HepG2 (cell line): Measurements from ENCODE around the gene FHIT. TPM values are rescaled to one million over a fixed set of nuclear protein-coding genes. Genes with fewer than 3 reads are reported as not detected.

ENCODE experiments used
- ATAC-seq: fragments of 200-7000 bp; cut with Tn5 transposase; 3 replicates; pipeline ENCODE4 v1.9.1; 2020; ENCODE audit warnings: mild to moderate bottlenecking, moderate library complexity
- BruUV-seq: library from RNA; stranded (reverse); fragments of 400-500 nt; replicated peaks from 2 replicates; lab custom pipeline; 2021; lab: Mats Ljungman, UMichigan
- CTCF ChIA-PET: fragments of 300-600 bp; formaldehyde crosslinking; extraction: SDS; loops from one replicate; lab custom pipeline; 2021; ENCODE audit warnings: low total read pairs, inconsistent platforms, low intra/inter-chr PET ratio; lab: Yijun Ruan, JAX
- POLR2A ChIA-PET: fragments of 350-600 bp; sonication (Branson Sonifier 250); formaldehyde crosslinking; loops from one replicate; lab custom pipeline; 2020; ENCODE audit warnings: antibody characterized with exemption, inconsistent platforms; lab: Yijun Ruan, JAX
- DNase-seq: peaks from one replicate; pipeline ENCODE4 v3.0.0-alpha.2; 2015; ENCODE audit warnings: low spot score
- FAIRE-seq: peaks from 3 replicates; lab custom pipeline; 2011; peaks lifted over from hg19 to GRCh38; lab: Jason Lieb, UNC
- H2AFZ ChIP-seq: one replicate; pipeline ENCODE4 v1.6.1; 2011; ENCODE audit warnings: low read length, inconsistent platforms
- H3K27ac ChIP-seq: fragments of 300-600 bp; 3 replicates; pipeline ENCODE4 v1.8.0; 2011; ENCODE audit warnings: mixed run types, mild to moderate bottlenecking, mixed read lengths, low read length, inconsistent platforms; ENCODE audit not compliant: insufficient read depth; ENCODE audit errors: extremely low read length
- H3K27me3 ChIP-seq, 2 experiments: fragments of 200-600 bp in 1 of 2; 2 replicates in 1 of 2; 3 replicates in 1 of 2; pipeline versions ENCODE4 v1.6.0 to v1.8.0; 2011; ENCODE audit warnings: low read length in 2 of 2, mild to moderate bottlenecking in 2 of 2, moderate library complexity in 2 of 2, inconsistent platforms in 1 of 2; ENCODE audit not compliant: insufficient read depth in 2 of 2, control insufficient read depth in 1 of 2
- H3K36me3 ChIP-seq, 2 experiments: fragments of 200-600 bp in 1 of 2; replicated peaks in 1 of 2; 2 replicates in 1 of 2; 3 replicates in 1 of 2; pipeline versions ENCODE4 v1.5.1 to v1.8.0; 2011; ENCODE audit warnings: low read length in 2 of 2, inconsistent platforms in 1 of 2; ENCODE audit not compliant: insufficient read depth in 2 of 2, control insufficient read depth in 1 of 2
- H3K4me1 ChIP-seq: 2 replicates; pipeline ENCODE4 v1.5.1; 2012; ENCODE audit warnings: low read length, inconsistent platforms; ENCODE audit not compliant: insufficient read depth
- H3K4me2 ChIP-seq: 2 replicates; pipeline ENCODE4 v1.6.0; 2011; ENCODE audit warnings: low read depth, low read length, inconsistent platforms
- H3K4me3 ChIP-seq, 3 experiments: fragments of 200-600 bp in 1 of 3; sonication (generic), shearing (Covaris generic) in 1 of 3; replicated peaks in 1 of 3; 2 replicates each; pipeline ENCODE4 v1.5.1; 2011 to 2016; ENCODE audit warnings: low read length in 3 of 3, inconsistent platforms in 2 of 3, low read depth in 2 of 3, mild to moderate bottlenecking in 2 of 3, control low read depth in 1 of 3, mixed read lengths in 1 of 3; ENCODE audit not compliant: insufficient read depth in 1 of 3
- H3K79me2 ChIP-seq: one replicate; pipeline ENCODE4 v1.6.1; 2011; ENCODE audit warnings: low read length, inconsistent platforms; ENCODE audit not compliant: insufficient read depth
- H3K9ac ChIP-seq: 2 replicates; pipeline ENCODE4 v1.6.0; 2011; ENCODE audit warnings: mild to moderate bottlenecking, low read depth, low read length, inconsistent platforms; ENCODE audit not compliant: insufficient read depth
- H3K9me3 ChIP-seq: 2 replicates; pipeline ENCODE4 v1.5.1; 2012; ENCODE audit warnings: mild to moderate bottlenecking, low read length
- H4K20me1 ChIP-seq: 2 replicates; pipeline ENCODE4 v1.6.0; 2011; ENCODE audit warnings: inconsistent platforms, mild to moderate bottlenecking, low read length, moderate library complexity; ENCODE audit not compliant: insufficient read depth
- GATAD2A ChIP-seq: IDR thresholded peaks from 2 replicates; pipeline ENCODE4 v1.6.1; 2016
- HDAC1 ChIP-seq: sonication (generic); formaldehyde crosslinking; IDR thresholded peaks from 2 replicates; pipeline ENCODE4 v1.5.1; 2020; ENCODE audit warnings: mild to moderate bottlenecking, missing genetic modification reagents
- IKZF4 ChIP-seq: sonication (generic); formaldehyde crosslinking; IDR thresholded peaks from 2 replicates; pipeline ENCODE4 v1.5.1; 2020; ENCODE audit warnings: borderline replicate concordance, mild to moderate bottlenecking, low read depth, missing genetic modification reagents; ENCODE audit errors: not compliant biosample characterization
- IRF1 ChIP-seq: sonication (generic); formaldehyde crosslinking; IDR thresholded peaks from 2 replicates; pipeline ENCODE4 v1.4.0; 2020; ENCODE audit warnings: low read depth, mild to moderate bottlenecking, missing genetic modification reagents
- ISX ChIP-seq: sonication (generic); formaldehyde crosslinking; conservative IDR thresholded peaks from 2 replicates; pipeline ENCODE4 v1.5.0; 2020; ENCODE audit warnings: missing genetic modification reagents
- KLF6 ChIP-seq: IDR thresholded peaks from 2 replicates; pipeline ENCODE4 v1.8.0; 2016; ENCODE audit warnings: missing biosample characterization, missing genetic modification reagents
- NBN ChIP-seq: fragments of 450-650 bp; conservative IDR thresholded peaks from 2 replicates; pipeline ENCODE4 v1.6.1; 2017
- ZC3H13 ChIP-seq: sonication (generic); formaldehyde crosslinking; IDR thresholded peaks from 2 replicates; pipeline ENCODE4 v1.8.1; 2023; ENCODE audit warnings: mild to moderate bottlenecking, missing genetic modification reagents, moderate library complexity
- ZNF678 ChIP-seq: sonication (generic); formaldehyde crosslinking; IDR thresholded peaks from 2 replicates; pipeline ENCODE4 v1.4.0; 2020; ENCODE audit warnings: mild to moderate bottlenecking, missing genetic modification reagents
- ZNF691 ChIP-seq: sonication (generic); formaldehyde crosslinking; IDR thresholded peaks from 2 replicates; pipeline ENCODE4 v1.4.0; 2020; ENCODE audit warnings: missing genetic modification reagents, low read depth, mild to moderate bottlenecking, borderline replicate concordance
- WGBS: methylation state at CpG from one replicate; pipeline ENCODE4 v1.1.6; 2017; ENCODE audit warnings: low lambda C conversion rate; 5-methylcytosine and 5-hydroxymethylcytosine counted together
- in situ Hi-C: cut with HindIII; loops from 2 replicates; pipeline ENCODE4 v1.10.0; 2017; ENCODE audit warnings: low pct_unique_long_range_greater_than_20kb; ENCODE audit not compliant: extremely low pct_ligation_motif_present
- intact Hi-C: fragments of 100-400 bp; cut with micrococcal nuclease; formaldehyde crosslinking; loops from one replicate; pipeline ENCODE4 v1.10.0; 2022; ENCODE audit not compliant: unreplicated experiment
- polyA plus RNA-seq, 8 experiments: library from polyadenylated mRNA; depleted of rRNA in 3 of 8; stranded (reverse) in 7 of 8; unstranded in 1 of 8; fragments of >200 nt; fragmentation: Illumina TruSeq in 4 of 8; extraction: Trizol in 4 of 8; gene quantifications; 2 replicates each; pipeline versions ENCODE4 v1.2.1 to v1.2.3, GENCODE V29; 2011 to 2016; ENCODE audit warnings: low read depth in 4 of 8, missing spikeins in 1 of 8, mixed read lengths in 1 of 8; ENCODE audit not compliant: insufficient read depth in 1 of 8
- total RNA-seq, 5 experiments: library from RNA; depleted of rRNA; stranded (reverse); fragments of >200 nt; fragmentation: Illumina TruSeq; extraction: Trizol; gene quantifications; 2 replicates each; pipeline ENCODE4 v1.2.3, GENCODE V29; 2016; ENCODE audit warnings: low read depth in 1 of 5
- TF ChIP-seq, protein P1 (sequence below): sonication (generic); formaldehyde crosslinking; conservative IDR thresholded peaks from 2 replicates; pipeline ENCODE4 v1.8.1; 2023; ENCODE audit warnings: missing genetic modification reagents
- TF ChIP-seq, protein P2 (sequence below): sonication (generic); formaldehyde crosslinking; IDR thresholded peaks from 2 replicates; pipeline ENCODE4 v1.4.0; 2020; ENCODE audit warnings: mild to moderate bottlenecking, low read depth, missing genetic modification reagents
- TF ChIP-seq, protein P3 (sequence below), 2 experiments: sonication (generic) in 1 of 2; formaldehyde crosslinking in 1 of 2; IDR thresholded peaks; 2 replicates each; pipeline versions ENCODE4 v1.4.0 to v1.6.1; 2016 to 2020; ENCODE audit warnings: borderline replicate concordance in 1 of 2, low read depth in 1 of 2, mild to moderate bottlenecking in 1 of 2, missing genetic modification reagents in 1 of 2

FHIT gene
- total and polyA plus RNA-seq, 2 of the 13 experiments (the other 11 are each of a cell fraction or from before 2014, with no cell fraction given), result 4.0 to 4.6 TPM

DNA sequence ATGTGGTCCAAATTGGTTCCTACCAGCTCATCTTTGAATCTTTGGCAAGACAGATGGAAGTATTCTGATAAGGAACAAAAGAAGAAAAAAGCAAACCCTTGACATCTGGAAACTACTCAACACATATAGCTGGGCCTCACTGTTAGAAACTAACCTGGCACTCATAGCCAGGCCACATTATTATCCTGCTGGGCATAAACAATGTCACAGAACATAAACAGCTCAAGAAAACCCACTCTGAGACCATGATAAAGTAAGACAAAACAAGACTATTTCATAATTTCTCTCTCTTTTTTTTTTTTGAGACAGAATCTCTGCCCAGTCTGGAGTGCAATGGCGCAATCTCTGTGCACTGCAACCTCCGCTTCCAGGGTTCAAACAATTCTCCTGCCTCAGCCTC lies 1093.2 kb downstream of the FHIT start:
- Histone ChIP-seq H3K27ac (no peak overlapping the region), H3K4me1 (no peaks in the 10 kb centered on the region), H3K9ac (no peak overlapping the region), H3K4me2 (no peak overlapping the region), H3K9me3 (no peaks in the 10 kb centered on the region), H3K4me3 (no peak overlapping the region), H4K20me1 (no peaks in the 10 kb centered on the region), H3K79me2 (no peaks in the 10 kb centered on the region), H2AFZ (no peak overlapping the region), H3K27me3 (no peaks in the 10 kb centered on the region), H3K36me3 (no peaks in the 10 kb centered on the region)
- POLR2A ChIA-PET, result no interaction called here
- intact Hi-C loops, result no loop called here
- ATAC-seq, result no peak
- no TSS peak for BruUV-seq
- no peak for FAIRE-seq
- CTCF ChIA-PET, result no interaction called here
- DNase-seq, result no peak
- in situ Hi-C loops, result no loop called here
- 60% methylated on average over 2 of the region's 2 CpGs for WGBS
- no peak for TF ChIP-seq HDAC1 (CRISPR knock-in tag)
- TF ChIP-seq ISX (CRISPR knock-in tag), result no peak
- no peak for TF ChIP-seq ZNF691
- TF ChIP-seq, protein P1, sequence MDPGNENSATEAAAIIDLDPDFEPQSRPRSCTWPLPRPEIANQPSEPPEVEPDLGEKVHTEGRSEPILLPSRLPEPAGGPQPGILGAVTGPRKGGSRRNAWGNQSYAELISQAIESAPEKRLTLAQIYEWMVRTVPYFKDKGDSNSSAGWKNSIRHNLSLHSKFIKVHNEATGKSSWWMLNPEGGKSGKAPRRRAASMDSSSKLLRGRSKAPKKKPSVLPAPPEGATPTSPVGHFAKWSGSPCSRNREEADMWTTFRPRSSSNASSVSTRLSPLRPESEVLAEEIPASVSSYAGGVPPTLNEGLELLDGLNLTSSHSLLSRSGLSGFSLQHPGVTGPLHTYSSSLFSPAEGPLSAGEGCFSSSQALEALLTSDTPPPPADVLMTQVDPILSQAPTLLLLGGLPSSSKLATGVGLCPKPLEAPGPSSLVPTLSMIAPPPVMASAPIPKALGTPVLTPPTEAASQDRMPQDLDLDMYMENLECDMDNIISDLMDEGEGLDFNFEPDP (CRISPR knock-in tag), result no peak
- no peak for TF ChIP-seq GATAD2A (CRISPR knock-in tag)
- TF ChIP-seq ZNF678 (CRISPR knock-in tag), result no peak
- no peak for TF ChIP-seq IRF1
- no peak for TF ChIP-seq IKZF4
- TF ChIP-seq KLF6 (CRISPR knock-in tag), result no peak
- TF ChIP-seq, protein P2, sequence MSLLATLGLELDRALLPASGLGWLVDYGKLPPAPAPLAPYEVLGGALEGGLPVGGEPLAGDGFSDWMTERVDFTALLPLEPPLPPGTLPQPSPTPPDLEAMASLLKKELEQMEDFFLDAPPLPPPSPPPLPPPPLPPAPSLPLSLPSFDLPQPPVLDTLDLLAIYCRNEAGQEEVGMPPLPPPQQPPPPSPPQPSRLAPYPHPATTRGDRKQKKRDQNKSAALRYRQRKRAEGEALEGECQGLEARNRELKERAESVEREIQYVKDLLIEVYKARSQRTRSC, result no peak
- TF ChIP-seq NBN, result no peak
- TF ChIP-seq, protein P3, sequence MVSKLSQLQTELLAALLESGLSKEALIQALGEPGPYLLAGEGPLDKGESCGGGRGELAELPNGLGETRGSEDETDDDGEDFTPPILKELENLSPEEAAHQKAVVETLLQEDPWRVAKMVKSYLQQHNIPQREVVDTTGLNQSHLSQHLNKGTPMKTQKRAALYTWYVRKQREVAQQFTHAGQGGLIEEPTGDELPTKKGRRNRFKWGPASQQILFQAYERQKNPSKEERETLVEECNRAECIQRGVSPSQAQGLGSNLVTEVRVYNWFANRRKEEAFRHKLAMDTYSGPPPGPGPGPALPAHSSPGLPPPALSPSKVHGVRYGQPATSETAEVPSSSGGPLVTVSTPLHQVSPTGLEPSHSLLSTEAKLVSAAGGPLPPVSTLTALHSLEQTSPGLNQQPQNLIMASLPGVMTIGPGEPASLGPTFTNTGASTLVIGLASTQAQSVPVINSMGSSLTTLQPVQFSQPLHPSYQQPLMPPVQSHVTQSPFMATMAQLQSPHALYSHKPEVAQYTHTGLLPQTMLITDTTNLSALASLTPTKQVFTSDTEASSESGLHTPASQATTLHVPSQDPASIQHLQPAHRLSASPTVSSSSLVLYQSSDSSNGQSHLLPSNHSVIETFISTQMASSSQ (IDR thresholded peaks at IDR 0.05; ENCODE audit: low read depth), result no peak
- TF ChIP-seq, protein P3 (CRISPR knock-in tag; IDR thresholded peaks at IDR 0.05; ENCODE audit: borderline replicate concordance), result no peak
- TF ChIP-seq ZC3H13, result no peak
